HCT116 (cell line): ENCODE results near the gene GNB1. TPM values are rescaled to one million over a fixed set of nuclear protein-coding genes. Genes with fewer than 3 reads are reported as not detected.

Source experiments
- ATAC-seq: fragments of 200-7000 bp; cut with Tn5 transposase; 2 replicates; pipeline ENCODE4 v1.9.1; 2020; ENCODE audit warnings: mild to moderate bottlenecking, moderate library complexity
- BruUV-seq: library from RNA; stranded (reverse); fragments of 400-500 nt; replicated peaks from 2 replicates; lab custom pipeline; 2021; lab: Mats Ljungman, UMichigan
- CTCF ChIA-PET: fragments of 300-600 bp; sonication (Branson Sonifier 250); formaldehyde crosslinking; loops from one replicate; lab custom pipeline; 2021; ENCODE audit warnings: antibody characterized with exemption; lab: Charles Lee
- POLR2A ChIA-PET: fragments of 300-600, 350-600 bp; sonication (Branson Sonifier 250); formaldehyde crosslinking; loops from one replicate; lab custom pipeline; 2021; ENCODE audit warnings: antibody characterized with exemption; lab: Charles Lee
- RAD21 ChIA-PET, 2 experiments: fragments of 300-600 bp; sonication (Branson Sonifier 250); formaldehyde crosslinking; loops; one replicate each; lab custom pipeline; 2023; ENCODE audit warnings: low total read pairs in 2 of 2; ENCODE audit not compliant: uncharacterized antibody in 2 of 2, unreplicated experiment in 2 of 2, low non-redundant PET in 1 of 2; lab: Charles Lee
- DNase-seq: peaks from one replicate; pipeline ENCODE4 v3.0.0-alpha.2; 2010; ENCODE audit warnings: low read depth, low spot score
- H2AFZ ChIP-seq: fragments of 200-600 bp; shearing (Covaris generic), sonication (generic); 2 replicates; pipeline ENCODE4 v1.6.1; 2017; ENCODE audit warnings: low read depth, mixed run types, mixed read lengths, antibody characterized with exemption, low read length; ENCODE audit not compliant: poor library complexity, severe bottlenecking
- H3K27ac ChIP-seq: 2 replicates; pipeline ENCODE4 v1.5.1; 2012; ENCODE audit warnings: low read depth, low read length
- H3K27me3 ChIP-seq: fragments of 200-600 bp; sonication (generic); 2 replicates; pipeline ENCODE4 v1.6.1; 2016; ENCODE audit warnings: mixed run types, low read length, mixed read lengths; ENCODE audit not compliant: insufficient read depth
- H3K36me3 ChIP-seq, 2 experiments: fragments of 200-500 bp in 1 of 2; fragments of 200-600 bp in 1 of 2; sonication (Bioruptor generic) in 1 of 2; sonication (generic) in 1 of 2; 2 replicates each; pipeline versions ENCODE4 v1.5.1 to v1.6.1; 2014 to 2016; ENCODE audit warnings: low read length in 2 of 2, inconsistent platforms in 1 of 2, mixed read lengths in 1 of 2, mixed run types in 1 of 2; ENCODE audit not compliant: insufficient read depth in 2 of 2, control insufficient read depth in 1 of 2
- H3K4me1 ChIP-seq, 2 experiments: fragments of 200-600 bp in 1 of 2; sonication (generic) in 1 of 2; 2 replicates each; pipeline versions ENCODE4 v1.5.1 to v1.6.1; 2012 to 2017; ENCODE audit warnings: low read length in 2 of 2, inconsistent platforms in 1 of 2, mild to moderate bottlenecking in 1 of 2, mixed read lengths in 1 of 2, mixed run types in 1 of 2, moderate library complexity in 1 of 2; ENCODE audit not compliant: insufficient read depth in 2 of 2, control insufficient read depth in 1 of 2
- H3K4me2 ChIP-seq: fragments of 200-600 bp; sonication (generic); 2 replicates; pipeline ENCODE4 v1.6.1; 2017; ENCODE audit warnings: mixed run types, low read length, mixed read lengths
- H3K4me3 ChIP-seq, 2 experiments: fragments of 200-600 bp in 1 of 2; sonication (generic) in 1 of 2; replicated peaks in 1 of 2; 2 replicates each; pipeline ENCODE4 v1.5.1; 2011 to 2016; ENCODE audit warnings: low read length in 2 of 2, control low read depth in 1 of 2, low read depth in 1 of 2, mild to moderate bottlenecking in 1 of 2, mixed read lengths in 1 of 2, mixed run types in 1 of 2
- H3K79me2 ChIP-seq: fragments of 200-600 bp; sonication (generic); 2 replicates; pipeline ENCODE4 v1.6.1; 2017; ENCODE audit warnings: mild to moderate bottlenecking, mixed run types, low read length, moderate library complexity, mixed read lengths; ENCODE audit not compliant: insufficient read depth
- H3K9ac ChIP-seq: fragments of 200-600 bp; sonication (generic); 2 replicates; pipeline ENCODE4 v1.6.1; 2016; ENCODE audit warnings: low read length, mixed read lengths
- H3K9me2 ChIP-seq: fragments of 200-600 bp; sonication (generic), shearing (Covaris generic); 2 replicates; pipeline ENCODE4 v1.6.1; 2017; ENCODE audit warnings: mixed run types, mild to moderate bottlenecking, moderate library complexity; ENCODE audit not compliant: insufficient read depth
- H3K9me3 ChIP-seq, 2 experiments: fragments of 200-500 bp in 1 of 2; fragments of 200-600 bp in 1 of 2; sonication (Bioruptor generic) in 1 of 2; sonication (generic) in 1 of 2; 2 replicates each; pipeline ENCODE4 v1.6.1; 2014 to 2017; ENCODE audit warnings: low read length in 2 of 2, mixed read lengths in 2 of 2, inconsistent platforms in 1 of 2, low read depth in 1 of 2, mild to moderate bottlenecking in 1 of 2, mixed run types in 1 of 2, moderate library complexity in 1 of 2; ENCODE audit not compliant: control insufficient read depth in 1 of 2, insufficient read depth in 1 of 2
- H4K20me1 ChIP-seq: fragments of 200-600 bp; sonication (generic), shearing (Covaris generic); 2 replicates; pipeline ENCODE4 v1.6.1; 2017; ENCODE audit warnings: mixed run types, mild to moderate bottlenecking, moderate library complexity; ENCODE audit not compliant: insufficient read depth
- JUND ChIP-seq: IDR thresholded peaks from 2 replicates; pipeline ENCODE4 v1.6.1; 2012
- POLR2A ChIP-seq: IDR thresholded peaks from 2 replicates; pipeline ENCODE4 v1.7.0; 2011; ENCODE audit warnings: borderline replicate concordance; ENCODE audit not compliant: insufficient read depth, insufficient read length; ENCODE audit errors: extremely low read depth
- REST ChIP-seq: IDR thresholded peaks from 2 replicates; pipeline ENCODE4 v1.6.1; 2012; ENCODE audit warnings: low read depth
- SIN3A ChIP-seq: IDR thresholded peaks from 2 replicates; pipeline ENCODE4 v1.6.1; 2012; ENCODE audit warnings: low read depth
- SP1 ChIP-seq: IDR thresholded peaks from 2 replicates; pipeline ENCODE4 v1.6.1; 2012; ENCODE audit warnings: low read depth
- SRF ChIP-seq: IDR thresholded peaks from 2 replicates; pipeline ENCODE4 v1.6.1; 2012; ENCODE audit warnings: low read depth
- ZBTB33 ChIP-seq: IDR thresholded peaks from 2 replicates; pipeline ENCODE4 v1.6.1; 2011; ENCODE audit warnings: mild to moderate bottlenecking, low read length, moderate library complexity; ENCODE audit not compliant: insufficient replicate concordance; ENCODE audit errors: extremely low read depth
- ZFX ChIP-seq: fragments of 450-650 bp; IDR thresholded peaks from 2 replicates; pipeline ENCODE4 v1.6.1; 2017
- ZNF274 ChIP-seq: fragments of 200-500 bp; sonication (Bioruptor generic); IDR thresholded peaks from 2 replicates; pipeline ENCODE4 v1.6.1; 2014; ENCODE audit warnings: mild to moderate bottlenecking, low read depth, low read length, inconsistent platforms
- intact Hi-C: fragments of 100-400 bp; cut with micrococcal nuclease; formaldehyde crosslinking; loops from 2 replicates; pipeline ENCODE4 v1.10.0; 2022
- total RNA-seq: library from RNA; stranded (reverse); gene quantifications from one replicate; pipeline ENCODE4 v1.2.1, GENCODE V29; 2021; ENCODE audit not compliant: unreplicated experiment

Gene GNB1
- total RNA-seq, 1 experiment from 2014 or later, result 371 TPM

GRCh38 chr1:1901641-1902294 is 10.9 kb upstream of the GNB1 start:
- Histone ChIP-seq H3K27me3 (no peaks in the 10 kb centered on the region), H2AFZ (no peak overlapping the region), H3K79me2 (no peaks in the 10 kb centered on the region), H3K9me2 (no peaks in the 10 kb centered on the region), H3K27ac (no peak overlapping the region; the same call in 1 of the 2 replicates), H3K36me3 (no peaks in the 10 kb centered on the region), H3K4me3 (no peak overlapping the region), H3K4me1 (peaks cover 9 to 20% of the 10 kb centered on the region in 2 experiments; a peak in 3 of 4 replicates), H3K4me2 (no peak overlapping the region), H3K9me3 (no peaks in the 10 kb centered on the region), H4K20me1 (no peaks in the 10 kb centered on the region), H3K9ac (no peak overlapping the region)
- ChIA-PET CTCF (interaction anchor here (1.5 kb wide), 1 partner anchor 113 kb away, joined by 4 read pairs; no protein-coding TSS in a partner anchor), RAD21 (no interaction called here), POLR2A (no interaction called here)
- no peak for TF ChIP-seq ZFX
- no peak for TF ChIP-seq ZBTB33
- no peak for TF ChIP-seq SRF
- DNase-seq, result no peak
- ATAC-seq, result no peak
- intact Hi-C loops, result no loop called here
- no TSS peak for BruUV-seq

- H3K36me3 ChIP-seq, result no peaks in the 10 kb centered on the region
- CTCF ChIA-PET, result interaction anchor here (1.5 to 2.2 kb wide), 2 partner anchors 8 to 112 kb away, joined by 4 to 9 read pairs; no protein-coding TSS in a partner anchor
- H2AFZ ChIP-seq, result no peak overlapping the region
- no TSS peak for BruUV-seq
- H3K4me1 ChIP-seq, result peaks cover 12 to 18% of the 10 kb centered on the region in 2 experiments; a peak in 3 of 4 replicates
- no peak for ATAC-seq
- no peak overlapping the region for H3K4me2 ChIP-seq
- no peaks in the 10 kb centered on the region for H3K9me3 ChIP-seq
- RAD21 ChIA-PET, result no interaction called here
- H3K9me2 ChIP-seq, result no peaks in the 10 kb centered on the region
- H3K4me3 ChIP-seq, result no peak overlapping the region
- no peaks in the 10 kb centered on the region for H3K79me2 ChIP-seq
- intact Hi-C loops, result no loop called here
- no peaks in the 10 kb centered on the region for H3K27me3 ChIP-seq
- no peak overlapping the region; the same call in 1 of the 2 replicates for H3K27ac ChIP-seq
- H3K9ac ChIP-seq, result no peak overlapping the region
- no peak for DNase-seq
- POLR2A ChIA-PET, result no interaction called here
- no peaks in the 10 kb centered on the region for H4K20me1 ChIP-seq
- TF ChIP-seq ZBTB33 (no peak), ZNF274 (no peak), ZFX (no peak), JUND (no peak), SP1 (no peak), POLR2A (no peak), SIN3A (no peak), REST (no peak)
Measured at GRCh38 chr1:1900883-1901640, 10.2 kb upstream of the GNB1 start.
